Fibroblast of skin of left biceps (primary cell): Measurements from ENCODE around the gene KCNH6.
A peak's percentile ranks its signal among the peaks of the same experiment; 100 is the strongest.

Experiments used
- DNase-seq, 2 experiments: peaks; one replicate each; pipeline ENCODE4 v3.0.0-alpha.2; 2013; ENCODE audit warnings: low read depth in 2 of 2

The KCNH6 gene, protein sequence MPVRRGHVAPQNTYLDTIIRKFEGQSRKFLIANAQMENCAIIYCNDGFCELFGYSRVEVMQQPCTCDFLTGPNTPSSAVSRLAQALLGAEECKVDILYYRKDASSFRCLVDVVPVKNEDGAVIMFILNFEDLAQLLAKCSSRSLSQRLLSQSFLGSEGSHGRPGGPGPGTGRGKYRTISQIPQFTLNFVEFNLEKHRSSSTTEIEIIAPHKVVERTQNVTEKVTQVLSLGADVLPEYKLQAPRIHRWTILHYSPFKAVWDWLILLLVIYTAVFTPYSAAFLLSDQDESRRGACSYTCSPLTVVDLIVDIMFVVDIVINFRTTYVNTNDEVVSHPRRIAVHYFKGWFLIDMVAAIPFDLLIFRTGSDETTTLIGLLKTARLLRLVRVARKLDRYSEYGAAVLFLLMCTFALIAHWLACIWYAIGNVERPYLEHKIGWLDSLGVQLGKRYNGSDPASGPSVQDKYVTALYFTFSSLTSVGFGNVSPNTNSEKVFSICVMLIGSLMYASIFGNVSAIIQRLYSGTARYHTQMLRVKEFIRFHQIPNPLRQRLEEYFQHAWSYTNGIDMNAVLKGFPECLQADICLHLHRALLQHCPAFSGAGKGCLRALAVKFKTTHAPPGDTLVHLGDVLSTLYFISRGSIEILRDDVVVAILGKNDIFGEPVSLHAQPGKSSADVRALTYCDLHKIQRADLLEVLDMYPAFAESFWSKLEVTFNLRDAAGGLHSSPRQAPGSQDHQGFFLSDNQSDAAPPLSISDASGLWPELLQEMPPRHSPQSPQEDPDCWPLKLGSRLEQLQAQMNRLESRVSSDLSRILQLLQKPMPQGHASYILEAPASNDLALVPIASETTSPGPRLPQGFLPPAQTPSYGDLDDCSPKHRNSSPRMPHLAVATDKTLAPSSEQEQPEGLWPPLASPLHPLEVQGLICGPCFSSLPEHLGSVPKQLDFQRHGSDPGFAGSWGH

DNA sequence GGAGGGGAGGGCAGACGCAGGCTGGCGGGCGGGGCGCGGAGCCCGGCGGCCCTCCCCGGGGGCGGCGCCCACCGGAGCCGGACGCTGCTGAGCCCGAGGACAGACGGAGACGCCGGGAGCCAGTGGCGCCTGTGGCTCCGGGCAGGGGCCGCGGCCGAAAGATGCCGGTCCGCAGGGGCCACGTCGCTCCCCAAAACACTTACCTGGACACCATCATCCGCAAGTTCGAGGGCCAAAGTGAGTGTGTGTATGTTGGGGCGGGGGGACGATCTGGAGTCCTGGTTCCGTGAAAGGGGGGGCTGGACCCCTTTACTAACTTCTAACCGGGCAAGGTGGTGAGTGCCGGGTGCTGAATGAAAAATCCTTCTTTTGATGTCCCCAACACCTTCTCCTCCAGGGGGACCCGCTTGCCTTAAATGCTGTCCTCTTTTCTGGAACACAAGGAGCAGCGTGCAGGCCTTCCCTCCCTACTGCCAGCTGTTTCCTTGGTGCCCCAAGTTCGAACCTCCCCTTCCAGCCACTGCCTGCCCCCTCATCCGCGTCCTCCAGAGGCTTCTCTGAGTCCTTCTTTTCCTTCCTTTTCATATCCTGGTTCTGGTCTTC is at the start of gene KCNH6:
KCNH6 (plus strand) TSS at position 106 of the 603 bp plus-strand sequence; CDS start at position 162, 56 bp downstream.
- DNase-seq = no peak

DNA sequence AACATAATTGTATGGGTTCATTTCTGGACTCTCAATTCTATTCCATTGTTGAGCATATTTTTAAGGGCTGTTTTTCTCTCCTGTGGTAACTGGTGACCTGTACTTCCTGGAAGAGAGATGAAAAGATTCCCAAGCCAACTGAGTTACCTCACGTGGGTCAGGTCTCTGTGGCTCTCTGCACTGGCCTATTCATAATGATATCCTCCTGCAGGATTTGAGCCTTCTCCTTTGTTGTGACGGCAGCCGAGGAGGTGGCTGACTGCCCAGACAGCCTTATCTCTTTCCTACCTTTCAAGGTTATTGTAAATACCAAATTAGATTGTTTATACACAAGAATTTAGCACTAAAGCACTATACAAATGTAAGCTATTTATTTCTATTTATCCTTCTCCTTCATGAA is 49.0 kb upstream of the KCNH6 start:
- no peak for DNase-seq

DNA sequence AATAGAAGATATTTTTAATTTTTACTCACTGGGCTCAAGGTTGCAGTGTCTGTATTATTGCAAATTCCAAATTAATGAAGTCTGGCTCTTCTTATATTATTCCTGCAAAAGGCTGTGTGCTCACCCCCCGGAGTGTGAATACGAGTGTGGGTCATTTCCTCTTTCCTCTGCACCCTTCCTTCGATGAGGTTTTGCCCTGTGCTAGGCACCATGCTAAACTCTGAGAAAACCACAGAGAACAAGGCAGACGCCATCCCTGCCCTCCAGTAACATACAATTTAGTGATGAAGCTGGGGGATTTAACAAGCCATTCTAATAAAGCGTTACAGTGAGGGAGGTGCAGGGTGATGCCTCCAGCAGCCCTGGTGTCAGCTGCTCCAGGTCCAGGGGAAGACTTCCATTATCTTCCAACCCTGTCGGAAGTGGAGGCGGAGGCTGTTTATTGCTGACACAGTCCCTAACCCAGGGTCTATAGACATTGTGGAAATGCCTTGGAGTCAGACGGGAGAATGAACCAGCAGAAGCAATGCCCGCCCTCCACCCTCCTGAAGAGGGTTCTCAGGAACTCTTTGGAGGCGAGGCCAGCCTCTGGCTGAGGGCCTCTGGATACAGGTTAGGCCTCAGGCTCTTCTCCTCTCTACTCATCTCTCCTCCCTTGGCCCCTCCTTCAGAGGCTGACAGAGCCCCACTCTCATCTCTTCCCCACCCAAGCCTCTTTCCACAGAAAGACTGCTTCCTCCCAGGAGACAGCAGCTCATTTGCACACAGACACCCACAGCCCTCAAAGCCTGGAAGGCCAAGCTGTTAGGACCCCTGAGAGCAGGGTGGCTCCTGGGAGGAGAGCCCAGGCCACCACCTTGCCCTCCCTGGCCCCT is 48.3 kb upstream of the KCNH6 start:
- DNase-seq = no peak

DNA sequence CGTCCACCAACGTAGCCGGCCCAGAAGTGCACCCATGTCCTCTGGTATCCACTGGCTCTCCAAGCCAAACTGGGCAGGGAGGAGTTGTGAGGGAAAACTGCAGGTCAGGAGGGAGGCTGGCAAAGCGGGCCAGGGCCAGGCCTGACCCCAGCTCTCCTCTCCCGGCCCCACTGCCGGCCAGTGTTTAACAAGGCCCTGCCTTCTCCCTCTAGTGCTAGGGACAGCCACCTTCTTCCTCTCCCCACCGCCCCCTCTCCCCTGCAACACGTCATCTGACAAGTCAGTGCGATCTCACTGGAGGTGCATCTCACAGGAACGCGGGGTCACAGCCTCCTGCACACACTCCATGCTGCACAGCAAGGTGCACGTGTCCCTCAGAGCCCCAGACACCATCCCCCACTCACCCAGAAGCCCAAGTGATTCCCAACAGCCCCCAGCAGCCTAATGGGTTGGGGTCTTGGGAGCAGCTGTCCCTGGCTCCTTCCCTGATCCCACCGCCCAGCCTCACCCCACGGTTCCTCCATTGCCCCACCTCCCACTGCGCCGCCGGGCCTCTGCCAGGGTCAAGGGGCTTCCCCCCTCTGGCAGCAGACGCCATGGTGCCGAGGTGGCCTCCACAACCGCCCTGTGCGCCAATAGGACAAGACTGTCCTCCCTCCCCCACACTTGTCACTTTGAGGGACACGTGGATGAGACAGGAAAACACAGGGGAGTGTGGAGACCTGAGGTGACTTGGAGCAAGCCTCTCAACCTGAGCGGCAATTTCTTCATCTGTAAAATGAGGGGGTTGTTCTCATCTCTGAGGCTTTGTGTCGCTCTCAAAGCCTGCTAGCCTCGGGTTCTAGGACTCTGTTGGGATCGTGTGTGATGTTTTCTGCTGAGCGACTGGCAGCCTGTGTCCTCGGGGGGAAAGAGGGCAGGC is 47.4 kb upstream of the KCNH6 start:
- DNase-seq = no peak

DNA sequence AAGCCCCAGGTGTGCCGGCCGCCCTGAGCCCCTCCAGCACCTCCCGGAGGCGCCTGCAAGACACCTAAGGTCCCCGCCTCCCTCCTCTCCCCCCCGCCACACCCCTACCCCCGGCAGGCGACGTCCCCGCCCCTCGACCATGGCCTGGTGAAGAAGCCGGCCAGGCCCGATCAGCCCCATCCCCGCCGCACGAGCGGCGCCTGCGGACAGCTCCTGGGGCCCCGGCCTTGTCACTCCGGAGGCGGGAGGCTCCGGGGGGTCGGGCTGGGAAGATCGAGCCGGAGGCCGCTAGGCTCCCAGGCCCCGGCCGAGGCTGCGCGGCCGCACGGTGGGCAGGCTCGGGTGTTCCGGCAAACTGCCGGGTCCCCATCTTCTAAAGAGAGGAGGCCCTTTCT is 46.7 kb upstream of the KCNH6 start:
- DNase-seq = no peak

DNA sequence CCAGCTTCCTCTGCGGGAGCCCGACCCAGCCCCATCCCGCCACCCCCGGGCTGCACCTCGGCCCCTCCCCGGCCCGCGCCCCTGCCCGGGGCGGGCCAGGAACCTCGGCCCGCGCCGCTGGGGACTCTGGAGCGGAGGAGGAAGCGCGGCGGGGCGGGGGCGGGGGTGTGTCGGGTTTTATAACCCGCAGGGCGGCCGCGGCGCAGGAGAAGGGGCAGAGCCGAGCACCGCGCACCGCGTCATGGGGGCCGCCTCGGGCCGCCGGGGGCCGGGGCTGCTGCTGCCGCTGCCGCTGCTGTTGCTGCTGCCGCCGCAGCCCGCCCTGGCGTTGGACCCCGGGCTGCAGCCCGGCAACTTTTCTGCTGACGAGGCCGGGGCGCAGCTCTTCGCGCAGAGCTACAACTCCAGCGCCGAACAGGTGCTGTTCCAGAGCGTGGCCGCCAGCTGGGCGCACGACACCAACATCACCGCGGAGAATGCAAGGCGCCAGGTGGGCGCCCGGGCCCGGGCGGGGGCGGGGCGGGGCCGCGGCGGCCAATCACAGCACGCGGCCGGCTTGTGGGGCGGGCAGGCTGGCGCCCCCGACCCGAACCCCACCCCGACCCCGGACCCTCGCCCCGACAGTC is 46.2 kb upstream of the KCNH6 start, which contains the start of gene ACE:
ACE (plus strand) TSS at position 208 of the 626 bp plus-strand sequence; CDS start at position 242, 34 bp downstream.
- DNase-seq = no peak

DNA sequence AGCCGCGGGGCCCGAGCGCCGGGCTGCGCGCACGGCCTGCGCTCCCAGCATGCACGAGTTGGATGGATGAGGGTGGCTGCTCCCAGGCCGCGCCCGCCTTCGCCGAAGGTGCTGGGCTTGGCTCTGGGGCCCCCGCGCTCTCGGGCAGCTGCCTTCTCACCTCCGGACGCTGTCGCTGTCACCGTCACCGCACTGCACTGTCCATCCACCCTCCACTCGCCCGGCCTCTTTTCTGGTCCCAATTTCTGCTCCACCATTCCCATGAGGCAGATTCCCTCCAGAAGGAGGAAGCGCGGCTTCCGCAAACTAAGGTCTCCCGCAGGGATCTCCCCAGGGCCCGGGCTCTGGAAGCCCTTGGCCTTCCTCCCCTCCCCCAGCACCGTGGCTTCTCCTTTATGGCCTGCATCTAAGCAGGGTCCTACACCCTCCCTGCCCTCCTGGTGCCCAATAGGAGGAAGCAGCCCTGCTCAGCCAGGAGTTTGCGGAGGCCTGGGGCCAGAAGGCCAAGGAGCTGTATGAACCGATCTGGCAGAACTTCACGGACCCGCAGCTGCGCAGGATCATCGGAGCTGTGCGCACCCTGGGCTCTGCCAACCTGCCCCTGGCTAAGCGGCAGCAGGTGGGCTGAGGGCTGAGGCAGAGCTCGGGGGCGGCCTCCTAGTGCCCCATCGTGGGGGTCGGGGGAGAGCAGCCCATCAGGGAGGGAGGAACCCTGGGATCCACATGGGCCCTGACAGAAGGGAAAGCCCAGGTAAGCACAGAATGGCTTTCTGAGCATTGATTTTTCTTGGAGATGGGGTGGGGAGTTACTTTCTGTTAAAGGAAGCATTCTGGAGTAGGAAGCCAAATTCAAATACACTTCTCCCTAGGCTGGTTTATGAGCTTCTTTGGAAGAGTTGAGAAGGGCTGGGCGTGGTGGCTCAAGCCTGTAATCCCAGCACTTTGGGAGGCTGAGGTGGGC is 45.4 kb upstream of the KCNH6 start:
- no peak for DNase-seq

DNA sequence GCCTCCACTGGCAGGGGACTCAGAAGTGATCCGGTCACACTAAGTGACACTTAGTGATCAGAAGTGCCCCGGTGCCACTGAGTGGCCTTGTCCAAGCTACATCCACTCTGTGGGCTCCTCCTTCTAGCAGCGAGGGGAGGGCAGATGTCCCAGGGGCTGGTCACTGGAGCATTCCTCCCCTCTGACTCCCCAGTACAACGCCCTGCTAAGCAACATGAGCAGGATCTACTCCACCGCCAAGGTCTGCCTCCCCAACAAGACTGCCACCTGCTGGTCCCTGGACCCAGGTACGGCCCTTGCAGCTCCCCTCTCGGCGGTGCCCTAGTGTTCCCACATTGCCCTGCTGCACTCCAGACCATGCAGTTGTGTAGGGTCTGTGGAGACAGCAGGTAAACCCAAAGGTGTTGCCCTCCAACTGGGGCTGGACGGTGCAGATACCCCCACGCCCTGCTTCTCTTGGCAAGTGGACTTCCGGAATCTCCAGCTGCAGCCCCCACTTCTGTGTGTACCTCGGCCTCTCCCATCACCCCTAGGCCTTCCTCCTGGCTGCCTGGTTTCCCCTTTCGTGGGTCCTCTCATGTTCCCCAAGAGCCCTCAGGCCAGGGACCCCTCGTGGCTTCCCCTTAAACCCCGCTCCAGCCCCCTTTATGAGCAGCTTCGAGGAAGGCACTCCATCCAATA is 44.2 kb upstream of the KCNH6 start:
- peak; percentile 65 to 70 for DNase-seq

DNA sequence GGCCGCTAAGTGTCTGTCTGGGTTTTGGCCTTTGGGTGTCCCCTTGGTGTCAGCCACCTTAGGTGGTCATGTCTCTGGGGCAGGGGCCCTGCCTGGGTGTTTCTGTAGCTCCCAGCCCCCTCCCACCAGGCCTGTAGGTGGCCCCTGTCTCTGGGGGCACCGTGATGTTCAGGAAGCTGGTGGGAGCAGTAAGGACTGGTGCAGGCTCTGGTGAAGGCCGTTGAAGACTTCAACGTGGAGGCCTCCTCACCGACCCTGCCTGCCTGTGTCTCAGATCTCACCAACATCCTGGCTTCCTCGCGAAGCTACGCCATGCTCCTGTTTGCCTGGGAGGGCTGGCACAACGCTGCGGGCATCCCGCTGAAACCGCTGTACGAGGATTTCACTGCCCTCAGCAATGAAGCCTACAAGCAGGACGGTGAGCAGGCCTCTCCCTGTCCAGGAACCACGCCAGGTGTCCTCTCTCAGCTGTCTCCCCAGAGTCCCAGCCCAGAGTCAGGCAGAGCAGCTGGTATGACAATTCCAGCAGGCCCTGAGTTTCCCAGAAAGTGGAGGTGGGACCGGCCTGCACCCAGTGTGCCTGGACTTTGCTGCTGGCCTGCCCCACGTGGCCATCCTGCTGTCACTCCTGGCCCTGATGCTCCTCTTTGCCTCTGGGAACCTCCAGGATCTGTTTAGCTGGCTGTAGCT is 43.5 kb upstream of the KCNH6 start:
- no peak for DNase-seq

DNA sequence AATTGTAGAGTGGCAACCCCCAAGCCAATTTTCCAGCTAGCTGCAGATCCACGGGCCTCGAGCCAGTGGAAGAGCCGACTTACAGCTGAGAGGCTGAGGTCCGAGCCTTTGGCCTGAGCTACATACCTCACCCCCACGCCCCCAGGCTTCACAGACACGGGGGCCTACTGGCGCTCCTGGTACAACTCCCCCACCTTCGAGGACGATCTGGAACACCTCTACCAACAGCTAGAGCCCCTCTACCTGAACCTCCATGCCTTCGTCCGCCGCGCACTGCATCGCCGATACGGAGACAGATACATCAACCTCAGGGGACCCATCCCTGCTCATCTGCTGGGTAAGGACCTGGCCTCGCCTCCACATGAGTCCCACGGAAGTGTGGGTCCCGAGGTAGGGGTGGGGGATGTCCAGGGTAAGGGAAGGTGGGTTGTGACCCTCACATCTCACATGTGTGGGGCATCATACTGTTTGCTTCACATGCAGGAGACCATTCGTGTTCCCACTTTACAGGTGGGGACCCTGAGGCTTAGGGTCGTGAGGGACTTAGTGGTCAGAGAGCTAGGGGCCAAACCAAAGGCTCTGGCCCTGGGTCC is 42.9 kb upstream of the KCNH6 start:
- DNase-seq = no peak

DNA sequence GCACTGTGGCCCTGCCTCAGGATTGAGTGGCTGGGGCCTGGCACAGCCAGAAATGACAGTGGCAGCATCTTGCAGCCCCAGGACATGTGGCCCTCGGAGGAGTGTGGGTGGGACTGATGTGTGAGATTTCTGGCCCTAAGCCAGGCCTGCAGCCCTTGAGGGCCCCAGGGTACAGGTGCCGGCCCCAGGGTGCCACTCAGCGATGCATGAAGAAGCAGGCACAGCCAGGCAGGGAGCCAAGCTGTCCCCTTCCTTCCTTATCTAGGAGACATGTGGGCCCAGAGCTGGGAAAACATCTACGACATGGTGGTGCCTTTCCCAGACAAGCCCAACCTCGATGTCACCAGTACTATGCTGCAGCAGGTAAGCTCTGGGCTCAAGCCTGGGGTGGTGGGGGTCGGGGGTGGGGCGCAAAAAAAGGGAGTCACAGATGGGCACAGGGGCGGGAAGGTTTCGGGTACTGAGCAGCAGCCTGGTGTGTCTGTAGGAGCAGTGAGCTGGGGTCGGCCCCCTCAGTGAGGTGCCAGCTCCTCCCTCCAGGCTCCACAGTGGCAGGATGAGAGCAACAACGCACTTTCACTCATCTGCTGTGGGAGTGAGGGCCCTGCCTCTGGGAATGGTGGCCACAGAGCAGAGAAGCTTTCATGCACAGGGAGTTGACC is 42.2 kb upstream of the KCNH6 start:
- DNase-seq = no peak

DNA sequence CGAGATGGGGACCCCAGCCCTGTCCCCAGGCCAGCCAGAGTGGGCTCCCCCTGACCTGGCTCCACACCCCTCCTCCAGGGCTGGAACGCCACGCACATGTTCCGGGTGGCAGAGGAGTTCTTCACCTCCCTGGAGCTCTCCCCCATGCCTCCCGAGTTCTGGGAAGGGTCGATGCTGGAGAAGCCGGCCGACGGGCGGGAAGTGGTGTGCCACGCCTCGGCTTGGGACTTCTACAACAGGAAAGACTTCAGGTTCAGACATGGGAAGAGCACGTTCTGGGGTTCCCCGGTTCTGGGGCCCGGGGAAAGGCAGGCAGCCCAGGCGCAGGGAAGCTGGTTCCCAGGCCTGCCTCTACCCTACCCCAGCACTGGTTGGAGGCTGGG is 41.7 kb upstream of the KCNH6 start:
- DNase-seq = no peak

DNA sequence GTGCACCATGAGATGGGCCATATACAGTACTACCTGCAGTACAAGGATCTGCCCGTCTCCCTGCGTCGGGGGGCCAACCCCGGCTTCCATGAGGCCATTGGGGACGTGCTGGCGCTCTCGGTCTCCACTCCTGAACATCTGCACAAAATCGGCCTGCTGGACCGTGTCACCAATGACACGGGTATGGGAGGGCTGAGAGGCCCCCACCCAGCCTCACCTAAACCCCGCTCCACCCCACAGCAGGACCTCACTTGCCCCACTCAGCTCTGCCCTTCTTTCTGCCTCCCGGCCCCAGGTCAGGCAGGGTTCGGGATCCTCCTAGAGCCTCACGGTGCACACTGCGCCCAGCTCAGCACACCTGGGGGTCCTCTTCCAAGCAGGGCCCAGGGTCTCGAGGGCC is 40.6 kb upstream of the KCNH6 start:
- no peak for DNase-seq

DNA sequence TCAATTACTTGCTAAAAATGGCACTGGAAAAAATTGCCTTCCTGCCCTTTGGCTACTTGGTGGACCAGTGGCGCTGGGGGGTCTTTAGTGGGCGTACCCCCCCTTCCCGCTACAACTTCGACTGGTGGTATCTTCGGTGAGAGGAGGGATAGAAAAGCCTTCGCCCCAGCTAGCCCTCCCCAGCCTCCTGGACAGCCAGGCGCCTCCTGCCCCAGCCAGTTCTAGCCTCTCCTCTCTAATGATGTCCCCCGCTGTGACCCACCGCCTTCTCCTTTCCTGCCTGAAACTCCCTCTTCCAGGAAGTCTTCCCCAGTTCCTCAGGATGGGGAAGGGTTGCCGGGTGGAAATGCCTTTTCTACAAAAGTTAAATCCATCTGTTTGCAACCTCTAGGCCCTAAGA is 40.1 kb upstream of the KCNH6 start:
- no peak for DNase-seq

DNA sequence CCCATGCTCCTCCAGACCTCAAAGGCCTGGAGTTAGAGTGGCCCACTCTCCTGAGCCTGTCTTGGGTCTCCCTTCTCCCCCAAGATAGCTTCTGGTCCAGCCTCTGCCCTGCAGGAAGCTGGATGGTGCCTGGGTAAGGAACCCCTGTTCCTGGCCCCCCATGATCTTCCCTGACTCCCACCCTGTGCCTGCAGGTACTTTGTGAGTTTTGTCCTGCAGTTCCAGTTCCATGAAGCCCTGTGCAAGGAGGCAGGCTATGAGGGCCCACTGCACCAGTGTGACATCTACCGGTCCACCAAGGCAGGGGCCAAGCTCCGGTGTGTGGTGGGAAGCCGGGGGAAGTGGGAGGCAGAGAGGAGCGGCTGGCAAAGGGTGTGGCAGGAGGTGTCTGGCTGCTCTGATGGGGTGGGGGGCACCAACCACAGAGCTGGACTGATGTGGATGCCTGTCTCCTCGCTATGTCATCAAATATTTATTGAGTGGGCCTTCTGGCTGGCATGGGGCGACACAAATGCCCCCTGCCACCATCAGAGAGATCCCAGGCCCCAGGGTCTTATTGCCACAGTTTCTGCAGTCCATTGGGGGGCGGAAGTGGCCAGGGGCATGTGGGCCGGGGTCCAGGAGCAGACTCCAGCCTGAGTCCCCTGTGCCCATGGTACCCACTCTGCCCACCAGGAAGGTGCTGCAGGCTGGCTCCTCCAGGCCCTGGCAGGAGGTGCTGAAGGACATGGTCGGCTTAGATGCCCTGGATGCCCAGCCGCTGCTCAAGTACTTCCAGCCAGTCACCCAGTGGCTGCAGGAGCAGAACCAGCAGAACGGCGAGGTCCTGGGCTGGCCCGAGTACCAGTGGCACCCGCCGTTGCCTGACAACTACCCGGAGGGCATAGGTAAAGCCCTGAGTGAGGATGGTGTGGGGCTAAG is 39.2 kb upstream of the KCNH6 start:
- no peak for DNase-seq
